Esophagus muscularis mucosa (tissue), 4 donors: ENCODE measurements around the gene NDRG3. TPM values are rescaled to one million over a fixed set of nuclear protein-coding genes. Genes with fewer than 3 reads are reported as not detected.

ENCODE experiments used
- DNase-seq: peaks from one replicate; pipeline ENCODE4 v3.0.0-alpha.2; 2017; ENCODE audit errors: extremely low spot score
- H3K27ac ChIP-seq, 4 donors: fragments of 200-600 bp; sonication (generic); replicated peaks in 1 of 4; 1 replicate in 3 of 4; 2 replicates in 1 of 4; pipeline ENCODE4 v1.5.1; 2016 to 2019; ENCODE audit warnings: mild to moderate bottlenecking in 1 of 4
- H3K27me3 ChIP-seq, 4 donors: fragments of 200-600 bp; sonication (generic); one replicate each; pipeline versions ENCODE4 v1.5.1 to v1.6.0; 2016 to 2019
- H3K36me3 ChIP-seq, 4 donors: fragments of 200-600 bp; sonication (generic); one replicate each; pipeline ENCODE4 v1.5.1; 2016 to 2019
- H3K4me1 ChIP-seq, 4 donors: fragments of 200-600 bp; sonication (generic); one replicate each; pipeline ENCODE4 v1.5.1; 2016 to 2019
- H3K4me3 ChIP-seq, 4 donors: fragments of 200-600 bp; sonication (generic); 1 replicate in 2 of 4; 2 replicates in 2 of 4; pipeline ENCODE4 v1.5.1; 2016 to 2019; ENCODE audit warnings: mild to moderate bottlenecking in 4 of 4, moderate library complexity in 1 of 4
- H3K9me3 ChIP-seq, 4 donors: fragments of 200-600 bp; sonication (generic); 1 replicate in 3 of 4; 2 replicates in 1 of 4; pipeline ENCODE4 v1.5.1; 2016 to 2019
- CTCF ChIP-seq, 3 experiments: fragments of 200-600 bp in 2 of 3; fragments of 450-650 bp in 1 of 3; sonication (generic) in 2 of 3; IDR thresholded peaks; one replicate each; pipeline ENCODE4 v1.5.1; 2017 to 2019; ENCODE audit warnings: antibody characterized with exemption in 3 of 3, mild to moderate bottlenecking in 2 of 3, moderate library complexity in 1 of 3
- EP300 ChIP-seq: sonication (generic); formaldehyde crosslinking; IDR thresholded peaks from one replicate; pipeline ENCODE4 v1.6.1; 2017; ENCODE audit warnings: antibody characterized with exemption
- POLR2A ChIP-seq: fragments of 450-650 bp; IDR thresholded peaks from one replicate; pipeline ENCODE4 v1.6.1; 2017; ENCODE audit warnings: antibody characterized with exemption, moderate library complexity, mild to moderate bottlenecking, low read depth
- POLR2AphosphoS5 ChIP-seq, 2 donors: sonication (generic); formaldehyde crosslinking; IDR thresholded peaks; one replicate each; pipeline ENCODE4 v1.6.1; 2017; ENCODE audit warnings: antibody characterized with exemption in 2 of 2
- WGBS: methylation state at CpG from one replicate; pipeline ENCODE4 v1.1.5; 2018; 5-methylcytosine and 5-hydroxymethylcytosine counted together
- intact Hi-C: fragments of 100-400 bp; cut with DNase I; formaldehyde crosslinking; loops from one replicate; pipeline ENCODE4 v1.15.1; 2023
- total RNA-seq, 4 donors: library from RNA; depleted of rRNA; stranded (reverse); fragments of >200 nt; gene quantifications; one replicate each; pipeline versions ENCODE4 v1.1.0 to v1.2.1, GENCODE V29; 2016

Gene NDRG3
- total RNA-seq, 4 donors from 2014 or later, result 17.1 to 22.8 (median 22.3) TPM

- H3K27ac ChIP-seq, result no peak overlapping the region
- intact Hi-C loops, result no loop called here
- no peaks in the 10 kb centered on the region for H3K36me3 ChIP-seq
- no peak overlapping the region for H3K4me3 ChIP-seq
- no peak for DNase-seq
- H3K9me3 ChIP-seq, result no peaks in the 10 kb centered on the region
- 87% methylated on average over 2 of the region's 2 CpGs for WGBS
- H3K4me1 ChIP-seq, result no peaks in the 10 kb centered on the region
- no peak for TF ChIP-seq EP300
- TF ChIP-seq POLR2A, result no peak
- TF ChIP-seq POLR2AphosphoS5 (IDR thresholded peaks at IDR 0.05), result no peak
- TF ChIP-seq CTCF (IDR thresholded peaks at IDR 0.05), result no peak
- no peaks in the 10 kb centered on the region for H3K27me3 ChIP-seq
Measured at GRCh38 chr20:36623444-36623843, 122.4 kb downstream of the NDRG3 start.

- TF ChIP-seq CTCF (IDR thresholded peaks at IDR 0.05) (no peak), POLR2A (no peak), POLR2AphosphoS5 (IDR thresholded peaks at IDR 0.05) (no peak), EP300 (no peak)
- Histone ChIP-seq H3K36me3 (no peaks in the 10 kb centered on the region), H3K4me1 (no peaks in the 10 kb centered on the region), H3K27ac (no peak overlapping the region), H3K9me3 (no peaks in the 10 kb centered on the region), H3K4me3 (no peak overlapping the region), H3K27me3 (no peaks in the 10 kb centered on the region)
- intact Hi-C loops, result no loop called here
- DNase-seq, result no peak
- 98% methylated on average over 5 of the region's 5 CpGs for WGBS
Measured at GRCh38 chr20:36620917-36621316, 125.0 kb downstream of the NDRG3 start.

GRCh38 chr20:36614781-36615557, 130.9 kb downstream of the NDRG3 start:
- H3K36me3 ChIP-seq, result peaks cover 34 to 58% (median 54%) of the 10 kb centered on the region in 4 donors

GRCh38 chr20:36613974-36614373, 131.9 kb downstream of the NDRG3 start:
- WGBS, result 87% methylated on average over 2 of the region's 3 CpGs
- Histone ChIP-seq H3K4me1 (no peaks in the 10 kb centered on the region), H3K4me3 (no peak overlapping the region), H3K36me3 (peaks cover 43 to 67% (median 63%) of the 10 kb centered on the region in 4 donors), H3K27me3 (no peaks in the 10 kb centered on the region), H3K27ac (no peak overlapping the region), H3K9me3 (no peaks in the 10 kb centered on the region)
- intact Hi-C loops, result no loop called here
- no peak for DNase-seq
- no peak for TF ChIP-seq CTCF (IDR thresholded peaks at IDR 0.05)
- TF ChIP-seq POLR2AphosphoS5 (IDR thresholded peaks at IDR 0.05), result no peak
- TF ChIP-seq EP300, result no peak
- TF ChIP-seq POLR2A, result no peak

More at GRCh38 chr20:36614781-36615557, 130.9 kb downstream of the NDRG3 start:
- Histone ChIP-seq H3K4me1 (no peaks in the 10 kb centered on the region), H3K9me3 (no peaks in the 10 kb centered on the region), H3K4me3 (no peak overlapping the region), H3K27ac (no peak overlapping the region), H3K27me3 (no peaks in the 10 kb centered on the region)
- 84% methylated on average over 12 of the region's 14 CpGs for WGBS
- intact Hi-C loops, result no loop called here
- TF ChIP-seq POLR2A, result no peak
- TF ChIP-seq POLR2AphosphoS5 (IDR thresholded peaks at IDR 0.05), result no peak
- TF ChIP-seq CTCF (IDR thresholded peaks at IDR 0.05), result no peak
- no peak for TF ChIP-seq EP300
- no peak for DNase-seq
